ENCODE results near the gene FBXL13. TPM values are rescaled to one million over a fixed set of nuclear protein-coding genes. Genes with fewer than 3 reads are reported as not detected.

Gene FBXL13
- total RNA-seq, 1 experiment from 2014 or later = 1.3 TPM

- no TSS peak for BruUV-seq (replicated peaks)
- Mint-ChIP-seq H3K4me3 (ENCODE audit: low read depth, unreplicated experiment) (no peak overlapping the region), H3K36me3 (ENCODE audit: insufficient read depth, unreplicated experiment) (no peaks in the 10 kb centered on the region), H3K4me1 (ENCODE audit: low read depth, unreplicated experiment) (peaks cover 13% of the 10 kb centered on the region), H3K27me3 (ENCODE audit: unreplicated experiment) (no peaks in the 10 kb centered on the region), H3K9me3 (ENCODE audit: low read depth, unreplicated experiment) (no peaks in the 10 kb centered on the region), H3K27ac (ENCODE audit: unreplicated experiment) (no peak overlapping the region)
- CTCF ChIA-PET = interaction anchor here (0.6 kb wide), 1 partner anchor 166 kb away, joined by 3 read pairs; no protein-coding TSS in a partner anchor
- TF ChIP-seq CTCF (IDR thresholded peaks at IDR 0.05; ENCODE audit: unreplicated experiment) = no peak
- DNase-seq = no peak
- intact Hi-C loops (cut with micrococcal nuclease; ENCODE audit: unreplicated experiment) = no loop called here
Measured at GRCh38 chr7:102895602-102896001, 179.0 kb downstream of the FBXL13 start.

GRCh38 chr7:102892631-102893278 is 181.8 kb downstream of the FBXL13 start:
- peaks cover 25% of the 10 kb centered on the region for H3K4me1 Mint-ChIP-seq (ENCODE audit: low read depth, unreplicated experiment)
- intact Hi-C loops (cut with micrococcal nuclease; ENCODE audit: unreplicated experiment) = no loop called here
- H3K27me3 Mint-ChIP-seq (ENCODE audit: unreplicated experiment) = no peaks in the 10 kb centered on the region
- BruUV-seq (replicated peaks) = no TSS peak
- peaks cover 2% of the 10 kb centered on the region for H3K9me3 Mint-ChIP-seq (ENCODE audit: low read depth, unreplicated experiment)
- DNase-seq = no peak
- H3K27ac Mint-ChIP-seq (ENCODE audit: unreplicated experiment) = no peak overlapping the region
- no peak for TF ChIP-seq CTCF (IDR thresholded peaks at IDR 0.05; ENCODE audit: unreplicated experiment)
- CTCF ChIA-PET = no interaction called here
- peaks cover 5% of the 10 kb centered on the region for H3K36me3 Mint-ChIP-seq (ENCODE audit: insufficient read depth, unreplicated experiment)
- no peak overlapping the region for H3K4me3 Mint-ChIP-seq (ENCODE audit: low read depth, unreplicated experiment)

GRCh38 chr7:102891693-102892261 is 182.8 kb downstream of the FBXL13 start:
- no peak for DNase-seq
- H3K27me3 Mint-ChIP-seq (ENCODE audit: unreplicated experiment) = no peaks in the 10 kb centered on the region
- CTCF ChIA-PET = interaction anchor here (0.5 kb wide), 1 partner anchor 170 kb away, joined by 3 read pairs; no protein-coding TSS in a partner anchor
- peaks cover 2% of the 10 kb centered on the region for H3K9me3 Mint-ChIP-seq (ENCODE audit: low read depth, unreplicated experiment)
- intact Hi-C loops (cut with micrococcal nuclease; ENCODE audit: unreplicated experiment) = no loop called here
- BruUV-seq (replicated peaks) = no TSS peak
- H3K4me1 Mint-ChIP-seq (ENCODE audit: low read depth, unreplicated experiment) = peaks cover 35% of the 10 kb centered on the region
- peaks cover 5% of the 10 kb centered on the region for H3K36me3 Mint-ChIP-seq (ENCODE audit: insufficient read depth, unreplicated experiment)
- no peak overlapping the region for H3K4me3 Mint-ChIP-seq (ENCODE audit: low read depth, unreplicated experiment)
- no peak for TF ChIP-seq CTCF (IDR thresholded peaks at IDR 0.05; ENCODE audit: unreplicated experiment)
- no peak overlapping the region for H3K27ac Mint-ChIP-seq (ENCODE audit: unreplicated experiment)

- Mint-ChIP-seq H3K27me3 (ENCODE audit: unreplicated experiment) (no peaks in the 10 kb centered on the region), H3K27ac (ENCODE audit: unreplicated experiment) (no peak overlapping the region), H3K9me3 (ENCODE audit: low read depth, unreplicated experiment) (peaks cover 2% of the 10 kb centered on the region), H3K4me3 (ENCODE audit: low read depth, unreplicated experiment) (no peak overlapping the region), H3K4me1 (ENCODE audit: low read depth, unreplicated experiment) (peaks cover 35% of the 10 kb centered on the region), H3K36me3 (ENCODE audit: insufficient read depth, unreplicated experiment) (peaks cover 5% of the 10 kb centered on the region)
- intact Hi-C loops (cut with micrococcal nuclease; ENCODE audit: unreplicated experiment) = no loop called here
- CTCF ChIA-PET = no interaction called here
- no TSS peak for BruUV-seq (replicated peaks)
- no peak for DNase-seq
- no peak for TF ChIP-seq CTCF (IDR thresholded peaks at IDR 0.05; ENCODE audit: unreplicated experiment)
Measured at GRCh38 chr7:102890971-102891692, 183.5 kb downstream of the FBXL13 start.
